Coronary artery (tissue), 2 donors: ENCODE measurements around the gene CAP2.
"Not testable (repeated sequence)": the region's sequence is repeated elsewhere in the genome, so short reads cannot be mapped to it uniquely, and the experiment has no call there.

Experiments used
- DNase-seq: peaks from one replicate; pipeline ENCODE4 v3.0.0-alpha.2; 2017; ENCODE audit warnings: low spot score
- H3K27ac ChIP-seq, 2 donors: fragments of 200-600 bp; sonication (generic); one replicate each; pipeline ENCODE4 v1.5.1; 2016 to 2019
- H3K4me3 ChIP-seq: fragments of 200-600 bp; sonication (generic); 2 replicates; pipeline ENCODE4 v1.5.1; 2016; ENCODE audit warnings: mild to moderate bottlenecking, moderate library complexity
- TF ChIP-seq, protein P1 (sequence below): fragments of 200-600 bp; sonication (generic); IDR thresholded peaks from one replicate; pipeline ENCODE4 v1.5.1; 2019; ENCODE audit warnings: antibody characterized with exemption

Gene CAP2

GRCh38 chr6:17423026-17423425, 29.6 kb downstream of the CAP2 start:
- H3K4me3 ChIP-seq, result no peak overlapping the region
- no peak overlapping the region for H3K27ac ChIP-seq
- TF ChIP-seq, protein P1, sequence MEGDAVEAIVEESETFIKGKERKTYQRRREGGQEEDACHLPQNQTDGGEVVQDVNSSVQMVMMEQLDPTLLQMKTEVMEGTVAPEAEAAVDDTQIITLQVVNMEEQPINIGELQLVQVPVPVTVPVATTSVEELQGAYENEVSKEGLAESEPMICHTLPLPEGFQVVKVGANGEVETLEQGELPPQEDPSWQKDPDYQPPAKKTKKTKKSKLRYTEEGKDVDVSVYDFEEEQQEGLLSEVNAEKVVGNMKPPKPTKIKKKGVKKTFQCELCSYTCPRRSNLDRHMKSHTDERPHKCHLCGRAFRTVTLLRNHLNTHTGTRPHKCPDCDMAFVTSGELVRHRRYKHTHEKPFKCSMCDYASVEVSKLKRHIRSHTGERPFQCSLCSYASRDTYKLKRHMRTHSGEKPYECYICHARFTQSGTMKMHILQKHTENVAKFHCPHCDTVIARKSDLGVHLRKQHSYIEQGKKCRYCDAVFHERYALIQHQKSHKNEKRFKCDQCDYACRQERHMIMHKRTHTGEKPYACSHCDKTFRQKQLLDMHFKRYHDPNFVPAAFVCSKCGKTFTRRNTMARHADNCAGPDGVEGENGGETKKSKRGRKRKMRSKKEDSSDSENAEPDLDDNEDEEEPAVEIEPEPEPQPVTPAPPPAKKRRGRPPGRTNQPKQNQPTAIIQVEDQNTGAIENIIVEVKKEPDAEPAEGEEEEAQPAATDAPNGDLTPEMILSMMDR, result no peak
- no peak for DNase-seq

DNA sequence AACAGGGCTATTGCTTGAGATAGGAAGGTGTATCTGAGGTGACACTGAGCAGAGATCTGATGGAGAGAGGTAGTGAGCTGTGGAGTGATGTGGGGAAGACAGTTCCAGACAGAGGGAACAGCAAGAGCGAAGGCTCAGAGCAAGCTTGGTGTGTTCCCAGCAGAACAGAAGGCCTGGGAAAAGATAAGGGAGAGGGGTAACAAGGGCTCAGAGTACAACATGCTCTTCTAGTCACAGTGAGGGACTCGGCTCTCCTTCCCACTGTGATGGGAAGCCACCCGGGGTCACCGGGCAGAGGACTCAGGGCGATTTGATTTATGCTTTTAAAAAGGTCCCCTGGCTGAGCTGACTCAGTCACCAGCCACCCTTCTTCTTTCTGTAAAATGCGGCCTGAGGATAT, 33.7 kb downstream of the CAP2 start:
- Histone ChIP-seq H3K4me3 (no peak overlapping the region), H3K27ac (no peak overlapping the region)
- no peak for DNase-seq
- TF ChIP-seq, protein P1, result no peak

DNA sequence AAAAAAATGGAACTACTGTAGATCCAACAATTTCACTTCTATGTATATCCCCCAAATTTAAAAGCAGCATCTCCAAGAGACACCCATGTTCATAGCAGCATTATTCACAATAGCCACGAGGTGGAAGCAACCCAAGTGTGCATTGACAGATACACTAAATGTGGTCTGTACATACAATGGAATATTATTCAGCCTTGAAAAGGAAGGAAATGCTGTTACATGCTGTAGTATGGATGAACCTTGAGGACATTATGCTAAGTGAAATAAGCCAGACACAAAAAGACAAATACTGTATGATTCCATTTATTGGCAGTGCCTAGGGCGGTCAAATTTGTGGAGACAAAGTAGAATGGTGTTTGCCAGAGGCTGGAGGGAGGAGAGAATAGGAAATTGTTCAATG, 34.2 kb downstream of the CAP2 start:
- no peak for DNase-seq
- Histone ChIP-seq H3K27ac (no peak overlapping the region), H3K4me3 (no peak overlapping the region)
- TF ChIP-seq, protein P1, result no peak

DNA sequence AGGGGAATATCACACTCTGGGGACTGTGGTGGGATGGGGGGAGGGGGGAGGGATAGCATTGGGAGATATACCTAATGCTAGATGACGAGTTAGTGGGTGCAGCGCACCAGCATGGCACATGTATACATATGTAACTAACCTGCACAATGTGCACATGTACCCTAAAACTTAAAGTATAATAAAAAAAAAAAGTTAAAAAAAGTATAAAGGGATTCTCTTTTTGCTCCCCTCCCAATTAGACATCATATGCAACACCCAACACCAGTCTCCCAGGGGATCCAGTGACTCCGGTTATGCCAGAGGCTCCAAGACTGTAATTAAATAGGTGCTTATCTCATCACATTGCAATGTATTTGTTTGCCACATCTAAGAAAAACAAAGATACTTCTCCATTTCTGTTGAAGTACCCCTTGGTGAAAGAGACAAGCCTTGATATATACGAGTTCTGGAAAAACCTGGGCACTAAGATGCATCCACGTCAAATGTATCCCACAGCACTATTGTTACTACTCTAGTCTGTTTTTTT, 35.3 kb downstream of the CAP2 start:
- H3K27ac ChIP-seq, H3K4me3 ChIP-seq, DNase-seq: not testable (repeated sequence)

- no peak overlapping the region for H3K27ac ChIP-seq
Observed at GRCh38 chr6:17429383-17430061, 36.1 kb downstream of the CAP2 start.

GRCh38 chr6:17431581-17431980, 38.2 kb downstream of the CAP2 start:
- TF ChIP-seq, protein P1, result no peak
- DNase-seq, result no peak
- Histone ChIP-seq H3K4me3 (no peak overlapping the region), H3K27ac (no peak overlapping the region)

More at GRCh38 chr6:17429383-17430061, 36.1 kb downstream of the CAP2 start:
- no peak overlapping the region for H3K4me3 ChIP-seq
- DNase-seq, result no peak
- TF ChIP-seq, protein P1, result no peak

DNA sequence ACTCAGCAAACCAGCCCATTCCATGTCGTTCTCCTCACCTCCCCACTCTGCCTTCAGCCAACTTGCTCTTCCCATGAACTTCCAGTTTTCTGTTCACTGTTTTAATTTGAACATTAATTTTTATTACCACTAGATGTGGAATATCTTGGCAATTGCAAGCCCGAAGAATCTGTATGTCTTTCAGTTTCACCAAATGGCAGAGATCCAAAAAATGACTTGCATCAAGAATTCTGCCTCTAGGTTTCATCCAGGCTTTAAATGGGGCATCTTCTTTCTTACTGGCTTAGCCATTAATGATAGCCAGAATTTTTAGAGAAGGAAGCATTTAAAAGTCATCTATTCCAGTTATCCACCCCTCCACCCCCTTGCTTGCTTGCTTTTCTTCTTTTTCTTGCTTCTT, 39.0 kb downstream of the CAP2 start:
- no peak overlapping the region for H3K27ac ChIP-seq
- no peak for DNase-seq
- H3K4me3 ChIP-seq, result no peak overlapping the region
- TF ChIP-seq, protein P1, result no peak
